ENCODE data around the gene ADCYAP1R1.
"Not testable (repeated sequence)": the region's sequence is repeated elsewhere in the genome, so short reads cannot be mapped to it uniquely, and the experiment has no call there.

Gene ADCYAP1R1

DNA sequence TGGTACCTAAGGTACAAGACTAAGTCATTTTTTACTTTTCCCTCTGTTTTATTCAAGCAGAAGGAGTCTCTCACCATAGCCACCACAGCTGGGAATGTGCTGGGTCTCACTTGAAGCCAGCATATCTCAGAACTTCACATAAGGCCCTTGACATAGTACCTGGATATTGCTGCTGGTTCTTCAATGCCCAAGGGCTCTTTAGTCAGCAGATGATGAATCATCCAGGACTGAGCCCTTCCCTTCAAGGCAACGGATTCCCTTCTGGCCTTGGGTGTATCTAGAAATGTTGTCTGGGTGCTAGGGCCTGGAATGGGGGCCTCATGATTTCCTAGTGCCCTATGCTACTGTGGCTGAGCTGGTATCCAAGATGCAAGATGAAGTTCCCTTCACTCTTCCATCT is 93.9 kb downstream of the ADCYAP1R1 start:
- DNase-seq, result no peak

DNA sequence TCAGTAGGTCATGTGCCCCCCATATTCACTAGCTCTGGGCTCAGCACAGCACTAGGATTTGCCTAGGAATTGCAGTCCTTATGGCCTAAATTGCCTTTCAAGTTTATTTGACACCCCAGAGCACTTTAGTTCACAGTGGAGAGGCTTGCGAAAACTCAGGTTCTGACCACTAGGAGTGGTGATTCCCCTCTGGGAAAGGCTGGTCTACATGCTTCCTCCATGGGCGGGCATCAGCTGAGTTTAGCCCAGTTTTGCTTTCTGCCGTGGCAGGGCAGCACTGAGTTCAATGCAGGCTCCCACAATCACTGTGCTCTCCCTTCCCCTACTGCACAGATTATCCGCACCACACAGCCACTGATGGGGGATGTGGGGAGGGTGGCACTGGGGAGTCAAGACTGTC is 94.4 kb downstream of the ADCYAP1R1 start:
- DNase-seq, result no peak

GRCh38 chr7:31151849-31152248 is 99.7 kb downstream of the ADCYAP1R1 start:
- no peak for DNase-seq

GRCh38 chr7:31153318-31153717 is 101.2 kb downstream of the ADCYAP1R1 start:
- not testable (repeated sequence) for DNase-seq

GRCh38 chr7:31160941-31161340 is 108.8 kb downstream of the ADCYAP1R1 start:
- DNase-seq, result no peak

Measured in activated CD4-positive, CD25-positive, alpha-beta regulatory T cell treated with anti-CD3 and anti-CD28 coated beads, Interleukin-2, amount 50 U/mL, for 72 hours (primary cell).